ENCODE results near the gene RDH5. TPM values are rescaled to one million over a fixed set of nuclear protein-coding genes. Genes with fewer than 3 reads are reported as not detected.

The RDH5 gene
- polyA plus RNA-seq, 1 of the 3 experiments (the other 2 are of a cell fraction): 5.2 TPM

- TF ChIP-seq MXI1 (IDR thresholded peaks at IDR 0.05; ENCODE audit: low read depth, low read length) (no peak), FOXM1 (IDR thresholded peaks at IDR 0.05; ENCODE audit: low read depth) (no peak), EZH2phosphoT487 (IDR thresholded peaks at IDR 0.05; ENCODE audit: borderline replicate concordance, low read depth) (no peak), NRF1 (IDR thresholded peaks at IDR 0.05; ENCODE audit: low read depth, low read length) (no peak), RXRA (IDR thresholded peaks at IDR 0.05; ENCODE audit: borderline replicate concordance, low read depth) (no peak), REST (IDR thresholded peaks at IDR 0.05; ENCODE audit: low read depth, low read length) (no peak)
These were observed 45.6 kb downstream of the RDH5 start (continued) for GRCh38 chr12:55765736-55766290.

- no peak overlapping the region for H3K27ac ChIP-seq (ENCODE audit: low read depth in 2 of 2, low read length in 1 of 2)
- H3K9me2 ChIP-seq: no peaks in the 10 kb centered on the region
- peaks cover 22 to 45% of the 10 kb centered on the region in 2 experiments for H3K36me3 ChIP-seq (replicated peaks in 1 of 2; ENCODE audit: control insufficient read depth in 1 of 2, insufficient read depth in 2 of 2, low read length in 1 of 2)
- H3F3A ChIP-seq (replicated peaks; ENCODE audit: insufficient read depth): no peaks in the 10 kb centered on the region
- TF ChIP-seq TEAD4 (IDR thresholded peaks at IDR 0.05; ENCODE audit: borderline replicate concordance, insufficient read depth) (no peak), USF2 (IDR thresholded peaks at IDR 0.05; ENCODE audit: borderline replicate concordance, low read depth, low read length) (no peak), FOXJ3 (CRISPR knock-in tag; IDR thresholded peaks at IDR 0.05) (no peak), RAD21 (IDR thresholded peaks at IDR 0.05; ENCODE audit: low read length) (no peak), SIN3A (IDR thresholded peaks at IDR 0.05; ENCODE audit: borderline replicate concordance, low read depth, low read length) (no peak), FOXM1 (IDR thresholded peaks at IDR 0.05; ENCODE audit: low read depth) (no peak), GABPA (IDR thresholded peaks at IDR 0.05; ENCODE audit: low read depth) (no peak), YY1 (IDR thresholded peaks at IDR 0.05; ENCODE audit: low read depth) (no peak), TAF1 (IDR thresholded peaks at IDR 0.05; ENCODE audit: borderline replicate concordance, low read depth, low read length) (no peak), REST (IDR thresholded peaks at IDR 0.05; ENCODE audit: low read depth, low read length) (no peak), RFX5 (IDR thresholded peaks at IDR 0.05; ENCODE audit: low read length) (no peak), EZH2phosphoT487 (IDR thresholded peaks at IDR 0.05; ENCODE audit: borderline replicate concordance, low read depth) (no peak), RXRA (IDR thresholded peaks at IDR 0.05; ENCODE audit: borderline replicate concordance, low read depth) (no peak), CHD2 (IDR thresholded peaks at IDR 0.05; ENCODE audit: low read length, partially characterized antibody) (no peak), GATA2 (CRISPR knock-in tag; IDR thresholded peaks at IDR 0.05) (no peak)
- H3K4me2 ChIP-seq: no peak overlapping the region
- H3K27me3 ChIP-seq (ENCODE audit: insufficient read depth): no peaks in the 10 kb centered on the region
- no peaks in the 10 kb centered on the region for H4K20me1 ChIP-seq (ENCODE audit: insufficient read depth)
- CTCF ChIA-PET: interaction anchor here (1.2 to 1.8 kb wide), 3 partner anchors 14 to 172 kb away, joined by 4 to 7 read pairs (median 4); no protein-coding TSS in a partner anchor
- peaks cover 19% of the 10 kb centered on the region; the same call in 1 of the 2 replicates for H3K79me2 ChIP-seq (ENCODE audit: insufficient read depth)
- peaks cover 0 to 2% of the 10 kb centered on the region in 2 experiments; a peak in 1 of 4 replicates for H3K4me1 ChIP-seq (ENCODE audit: control insufficient read depth in 1 of 2, insufficient read depth in 2 of 2, low read depth in 1 of 2, low read length in 1 of 2)
- POLR2A ChIA-PET: no interaction called here
- H2AFZ ChIP-seq (ENCODE audit: low read depth): no peak overlapping the region
- WGBS (ENCODE audit: low lambda C conversion rate): 100% methylated on average over 4 of the region's 4 CpGs
- no peak overlapping the region for H3K9ac ChIP-seq
- no peak overlapping the region for H3K4me3 ChIP-seq (ENCODE audit: low read depth in 2 of 2, low read length in 1 of 2)
- H3K9me3 ChIP-seq: no peaks in the 10 kb centered on the region
- no peak for DNase-seq
These were observed 47.0 kb downstream of the RDH5 start for GRCh38 chr12:55767156-55767555.
